C4-2B (cell line): ENCODE results near the gene PHLDA3.

Experiments used
- CTCF ChIP-seq: fragments of 450-650 bp; conservative IDR thresholded peaks from 2 replicates; pipeline ENCODE4 v1.5.1; 2017; ENCODE audit warnings: mild to moderate bottlenecking
- ZFX ChIP-seq: fragments of 450-650 bp; IDR thresholded peaks from 2 replicates; pipeline ENCODE4 v1.6.1; 2017

DNA sequence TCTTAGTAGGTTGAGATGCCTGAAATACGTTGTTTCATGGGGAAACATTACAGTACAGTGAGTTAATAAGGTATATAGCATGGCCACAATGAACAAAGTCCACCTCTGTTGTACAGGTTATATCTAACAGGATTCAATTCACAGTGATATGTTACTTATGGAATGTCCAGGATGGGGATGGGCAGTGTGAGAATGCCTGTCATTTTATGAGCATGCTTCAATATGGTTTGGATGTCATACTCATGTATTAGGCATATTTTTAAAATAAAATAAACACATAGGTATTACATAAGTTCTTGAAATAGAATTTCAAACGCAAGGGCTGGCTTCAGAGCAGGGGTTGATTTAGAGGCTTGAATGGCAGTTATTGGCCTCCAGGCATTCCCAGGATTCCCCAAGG, 6.1 kb upstream of the PHLDA3 start:
- TF ChIP-seq CTCF (no peak), ZFX (no peak)
